Heart right ventricle (tissue), 16 donors: ENCODE measurements around the gene RASAL1. TPM values are rescaled to one million over a fixed set of nuclear protein-coding genes. Genes with fewer than 3 reads are reported as not detected.

Experiments
- ATAC-seq, 8 donors: fragments of 200-7000 bp; cut with Tn5 transposase; one replicate each; pipeline ENCODE4 v1.9.1; 2020; ENCODE audit warnings: mild to moderate bottlenecking in 8 of 8, moderate library complexity in 8 of 8, moderate number of reproducible peaks in 1 of 8
- DNase-seq, 2 donors: peaks; one replicate each; pipeline ENCODE4 v3.0.0-alpha.2; 2020
- H3K27ac ChIP-seq, 10 donors: fragments of 200-600 bp; sonication (generic) in 2 of 10; one replicate each; pipeline versions ENCODE4 v1.5.0 to v1.8.0; 2020 to 2022; ENCODE audit warnings: mild to moderate bottlenecking in 3 of 10
- H3K27me3 ChIP-seq, 7 donors: fragments of 200-600 bp; one replicate each; pipeline ENCODE4 v1.8.0; 2021 to 2022; ENCODE audit warnings: mild to moderate bottlenecking in 2 of 7
- H3K36me3 ChIP-seq, 9 donors: fragments of 200-600 bp; sonication (generic) in 1 of 9; one replicate each; pipeline versions ENCODE4 v1.5.0 to v1.8.0; 2020 to 2022; ENCODE audit warnings: mild to moderate bottlenecking in 2 of 9
- H3K4me1 ChIP-seq, 9 donors: fragments of 200-600 bp; sonication (generic) in 1 of 9; one replicate each; pipeline versions ENCODE4 v1.5.0 to v1.8.0; 2020 to 2022; ENCODE audit warnings: mild to moderate bottlenecking in 4 of 9
- H3K4me3 ChIP-seq, 10 donors: fragments of 200-600 bp; sonication (generic) in 2 of 10; one replicate each; pipeline versions ENCODE4 v1.5.0 to v1.8.0; 2020 to 2022; ENCODE audit warnings: mild to moderate bottlenecking in 7 of 10, moderate library complexity in 2 of 10
- H3K9me3 ChIP-seq, 11 donors: fragments of 200-600 bp in 10 of 11; sonication (generic) in 2 of 11; one replicate each; pipeline versions ENCODE4 v1.5.0 to v1.8.0; 2013 to 2022; ENCODE audit warnings: mild to moderate bottlenecking in 2 of 11, control low read depth in 1 of 11, moderate library complexity in 1 of 11
- CTCF ChIP-seq, 9 donors: fragments of 200-600 bp; sonication (generic) in 2 of 9; IDR thresholded peaks; one replicate each; pipeline versions ENCODE4 v1.5.0 to v1.8.0; 2021 to 2022; ENCODE audit warnings: antibody characterized with exemption in 9 of 9, mild to moderate bottlenecking in 5 of 9, moderate library complexity in 1 of 9
- WGBS, 2 donors: extraction: QIAGEN DNeasy Blood & Tissue Kit; methylation state at CpG; one replicate each; pipeline ENCODE4 v1.1.7; 2013; ENCODE audit warnings: inconsistent platforms in 1 of 2; 5-methylcytosine and 5-hydroxymethylcytosine counted together
- intact Hi-C, 10 donors: fragments of 100-400 bp; cut with DNase I; formaldehyde crosslinking; loops; one replicate each; pipeline versions ENCODE4 v1.11.1 to v1.14.2; 2022
- polyA plus RNA-seq, 2 donors: library from polyadenylated mRNA; stranded (reverse); fragments of 200-250 nt; gene quantifications; one replicate each; pipeline ENCODE4 v1.2.3, GENCODE V29; 2013
- total RNA-seq, 10 donors: library from RNA; stranded (reverse); fragmentation: NEBNext Ultra II Directional in 3 of 10; extraction: Animal tissue kit (Norgen Biotek cat#: 25700) in 3 of 10; gene quantifications; one replicate each; pipeline versions ENCODE4 v1.2.1 to v1.2.4, GENCODE V29; 2021 to 2023
- donor health status: Arrhythmogenic right ventricular cardiomyopathy.
- donor health status: ischemic (EF 13 %, LVEDD 7.1; RV severe dilation, severe dysfunction).
- donor health status: healthy with polysubstance abuse.
- donor health status: DM: no; HTN: yes; CAD: no.
- donor health status: DM: no; HTN: no; CAD: no.
- donor health status: ischemic (EF 25% LVEDD 6.9; RV normal size, moderate dysfunction).
- donor health status: ischemic (EF 25% LVEDD 5.7; RV mildly dilated, moderate dysfunction).
- donor health status: healthy.
- donor health status: DM: yes; HTN: yes; CAD: no.
- donor health status: Ischemic cardiomyopathy.
- donor health status: ischemic (EF 35%, LVEDD 5.7; RV mildly dilated, moderate dysfunction).
- donor health status: nonischemic (EF 11% LVEDD 7.7; RV severe dilation, severe dysfunction).
- donor health status: DM: yes; HTN: yes; CAD: no.
- donor health status: PGD.
- donor health status: ischemic (EF 29% LVEDD 5.4; RV normal size, mild dysfunction).
- donor health status: nonischemic (EF 23%, LVEDD 6.1; RV moderate dilation, normal function).

Gene RASAL1
- total and polyA plus RNA-seq, 12 donors, result not detected

- ATAC-seq, result no peak
- Histone ChIP-seq H3K27ac (no peak overlapping the region), H3K27me3 (peaks cover 5 to 50% (median 37%) of the 10 kb centered on the region in 7 donors), H3K4me1 (peaks cover 0 to 7% (median 0%) of the 10 kb centered on the region in 9 donors), H3K9me3 (no peaks in the 10 kb centered on the region), H3K36me3 (no peaks in the 10 kb centered on the region), H3K4me3 (no peak overlapping the region)
- TF ChIP-seq CTCF (IDR thresholded peaks at IDR 0.05), result no peak
- WGBS, 2 donors, result 65% methylated on average over 13 of the region's 13 CpGs
- intact Hi-C loops, result loop anchor here in 1 of 10 donors (5.0 kb wide), 1 partner anchor 1642 kb away; no protein-coding TSS in a partner anchor
- no peak for DNase-seq
These were observed 30.5 kb downstream of the RASAL1 start for GRCh38 chr12:113104953-113105510.

DNA sequence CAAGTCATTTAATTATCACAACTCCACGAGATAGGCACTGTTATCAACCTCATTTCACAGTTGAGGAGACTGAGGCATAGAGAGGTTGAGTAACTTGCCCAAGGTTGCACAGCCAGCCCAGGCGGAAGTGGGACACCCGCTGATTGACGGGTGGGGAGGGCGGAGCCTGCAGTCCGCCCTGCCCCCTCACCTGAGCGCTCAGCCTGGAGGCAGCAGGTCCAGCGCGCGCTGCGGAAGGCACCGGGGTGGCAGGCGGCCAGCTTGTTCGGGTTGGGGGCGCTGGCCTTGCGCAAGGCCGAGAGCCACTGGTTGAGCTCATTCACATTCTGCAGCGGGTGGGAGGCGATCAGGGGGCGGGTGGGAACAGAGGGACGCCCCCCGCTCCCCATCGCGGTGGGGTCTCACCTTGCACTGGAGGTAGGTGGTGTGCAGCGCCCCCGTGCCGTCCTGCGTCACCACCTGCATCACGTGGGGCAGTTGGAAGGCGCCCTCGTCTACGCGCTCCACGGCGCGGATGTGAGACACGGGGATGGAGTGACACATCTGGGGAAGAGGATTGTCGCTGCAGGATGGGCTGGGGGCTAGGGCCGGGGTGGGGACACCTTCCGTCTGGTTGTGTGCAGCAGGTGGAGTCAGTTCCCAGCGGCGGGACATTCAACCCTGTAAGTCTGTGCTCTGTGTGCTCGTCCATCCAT, 31.7 kb downstream of the RASAL1 start:
- Histone ChIP-seq H3K36me3 (no peaks in the 10 kb centered on the region), H3K4me1 (peaks cover 0 to 7% (median 0%) of the 10 kb centered on the region in 9 donors), H3K4me3 (peak overlapping the region in 1 of 10 donors; percentile 5), H3K27ac (no peak overlapping the region), H3K9me3 (no peaks in the 10 kb centered on the region), H3K27me3 (peaks cover 5 to 58% (median 42%) of the 10 kb centered on the region in 7 donors)
- TF ChIP-seq CTCF (IDR thresholded peaks at IDR 0.05), result no peak
- DNase-seq (no peak), ATAC-seq (no peak)
- 5% methylated on average over 43 of the region's 43 CpGs for WGBS, 2 donors
- intact Hi-C loops, result loop anchor here in 1 of 10 donors (5.0 kb wide), 1 partner anchor 1643 kb away; no protein-coding TSS in a partner anchor

- Histone ChIP-seq H3K4me3 (no peak overlapping the region), H3K27me3 (peaks cover 5 to 58% (median 42%) of the 10 kb centered on the region in 7 donors), H3K36me3 (no peaks in the 10 kb centered on the region), H3K27ac (no peak overlapping the region), H3K9me3 (no peaks in the 10 kb centered on the region), H3K4me1 (peaks cover 0 to 15% (median 10%) of the 10 kb centered on the region in 9 donors)
- 83 to 90% methylated on average over 5 of the region's 5 CpGs for WGBS, 2 donors
- TF ChIP-seq CTCF (IDR thresholded peaks at IDR 0.05), result no peak
- no peak for ATAC-seq
- DNase-seq, result no peak
- intact Hi-C loops, result loop anchor here in 1 of 10 donors (5.0 kb wide), 1 partner anchor 1644 kb away; no protein-coding TSS in a partner anchor
These were observed 32.8 kb downstream of the RASAL1 start for GRCh38 chr12:113102811-113103210.

DNA sequence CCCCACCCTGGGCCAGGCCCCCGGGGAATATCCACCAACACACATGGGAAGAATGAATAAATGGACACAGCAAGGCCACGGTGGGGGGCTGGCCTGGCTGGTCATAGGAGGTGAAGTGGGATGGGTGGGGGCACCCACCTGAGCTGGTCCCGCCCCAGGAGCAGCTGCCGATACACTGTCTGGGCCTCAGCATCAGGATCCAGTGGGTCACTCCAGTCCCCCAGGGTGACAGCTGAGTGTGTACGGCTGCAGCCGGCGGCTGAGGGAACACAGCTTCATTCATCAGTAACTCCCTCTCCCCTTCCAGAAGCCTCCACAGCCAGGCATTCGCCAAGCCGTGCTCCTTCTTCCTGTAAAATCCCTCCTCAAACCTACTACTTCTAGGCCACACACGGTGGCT, 33.8 kb downstream of the RASAL1 start:
- Histone ChIP-seq H3K27ac (no peak overlapping the region), H3K9me3 (no peaks in the 10 kb centered on the region), H3K4me1 (peaks cover 0 to 15% (median 10%) of the 10 kb centered on the region in 9 donors), H3K27me3 (peaks cover 5 to 58% (median 42%) of the 10 kb centered on the region in 7 donors), H3K4me3 (no peak overlapping the region), H3K36me3 (no peaks in the 10 kb centered on the region)
- no peak for ATAC-seq
- TF ChIP-seq CTCF (IDR thresholded peaks at IDR 0.05), result no peak
- DNase-seq, result no peak
- 66 to 67% methylated on average over 10 of the region's 10 CpGs for WGBS, 2 donors
- intact Hi-C loops, result loop anchor here in 1 of 10 donors (5.0 kb wide), 1 partner anchor 1646 kb away; no protein-coding TSS in a partner anchor
